NCI-H2171 (cell line): Measurements from ENCODE around the gene AHSA1.

ENCODE experiments used
- DNase-seq: peaks from one replicate; lab custom pipeline; 2025; lab: John Stamatoyannopoulos, UW

The AHSA1 gene

GRCh38 chr14:77473921-77474320 lies 16.0 kb downstream of the AHSA1 start:
- DNase-seq, result no peak

GRCh38 chr14:77474479-77475177 lies 16.7 kb downstream of the AHSA1 start:
- DNase-seq, result no peak

- DNase-seq, result no peak
Observed at GRCh38 chr14:77475432-77476115, 17.7 kb downstream of the AHSA1 start.

GRCh38 chr14:77478029-77478428 lies 20.1 kb downstream of the AHSA1 start:
- DNase-seq, result no peak

- DNase-seq, result no peak
Observed at GRCh38 chr14:77478796-77479195, 20.9 kb downstream of the AHSA1 start.

GRCh38 chr14:77482422-77482821 lies 24.5 kb downstream of the AHSA1 start:
- no peak for DNase-seq

GRCh38 chr14:77485256-77485655 lies 27.4 kb downstream of the AHSA1 start:
- DNase-seq, result no peak

GRCh38 chr14:77485901-77486678 lies 28.2 kb downstream of the AHSA1 start:
- DNase-seq, result no peak

GRCh38 chr14:77488558-77488957 lies 30.7 kb downstream of the AHSA1 start:
- DNase-seq, result peak; percentile 90

- DNase-seq, result no peak
Observed at GRCh38 chr14:77489041-77489440, 31.1 kb downstream of the AHSA1 start.

GRCh38 chr14:77490347-77490986 lies 32.6 kb downstream of the AHSA1 start:
- no peak for DNase-seq

- no peak for DNase-seq
Observed at GRCh38 chr14:77491056-77491455, 33.2 kb downstream of the AHSA1 start.

GRCh38 chr14:77495334-77495733 lies 37.4 kb downstream of the AHSA1 start:
- no peak for DNase-seq

- peak; percentile 40 for DNase-seq
Observed at GRCh38 chr14:77498120-77498979, 40.5 kb downstream of the AHSA1 start, which contains the start of gene ISM2. TSS of gene ISM2 (minus strand) at chr14:77498816. CDS start at chr14:77498793, 23 bp downstream.

GRCh38 chr14:77498984-77499527 lies 41.2 kb downstream of the AHSA1 start:
- peak; percentile 21 for DNase-seq

- no peak for DNase-seq
Observed at GRCh38 chr14:77502109-77502782, 44.4 kb downstream of the AHSA1 start.

GRCh38 chr14:77503138-77503537 lies 45.2 kb downstream of the AHSA1 start:
- no peak for DNase-seq

- DNase-seq, result no peak
Observed at GRCh38 chr14:77505031-77505430, 47.1 kb downstream of the AHSA1 start.

- DNase-seq, result no peak
Observed at GRCh38 chr14:77507762-77508161, 49.9 kb downstream of the AHSA1 start.

- no peak for DNase-seq
Observed at GRCh38 chr14:77508249-77508648, 50.4 kb downstream of the AHSA1 start.
